Mesenchymal stem cell (in vitro differentiated cells and primary cell): Measurements from ENCODE around the gene KIF20A.
"Not testable (repeated sequence)": the region's sequence is repeated elsewhere in the genome, so short reads cannot be mapped to it uniquely, and the experiment has no call there.

Experiments used
- DNase-seq: peaks from one replicate; pipeline ENCODE4 v3.0.0-alpha.2; 2013
- H2AFZ ChIP-seq: one replicate; pipeline ENCODE4 v1.6.1; 2013; ENCODE audit warnings: low read depth, mild to moderate bottlenecking, control low read depth, inconsistent platforms, low read length, moderate library complexity
- H2AK5ac ChIP-seq: 2 replicates; pipeline ENCODE4 v1.6.1; 2013; ENCODE audit warnings: low read length, moderate library complexity, mild to moderate bottlenecking, inconsistent platforms; ENCODE audit not compliant: severe bottlenecking
- H2BK120ac ChIP-seq: one replicate; pipeline ENCODE4 v1.6.1; 2013; ENCODE audit warnings: low read depth, mild to moderate bottlenecking, inconsistent platforms, low read length, moderate library complexity
- H2BK12ac ChIP-seq, 2 experiments: one replicate each; pipeline ENCODE4 v1.6.1; 2013; ENCODE audit warnings: inconsistent platforms in 2 of 2, low read length in 2 of 2, mild to moderate bottlenecking in 2 of 2, moderate library complexity in 2 of 2, control low read depth in 1 of 2
- H2BK15ac ChIP-seq: one replicate; pipeline ENCODE4 v1.6.1; 2013; ENCODE audit warnings: mild to moderate bottlenecking, low read depth, inconsistent platforms; ENCODE audit not compliant: poor library complexity, severe bottlenecking
- H2BK5ac ChIP-seq: 2 replicates; pipeline ENCODE4 v1.6.1; 2013; ENCODE audit warnings: low read depth, mild to moderate bottlenecking, low read length, control low read depth, inconsistent platforms; ENCODE audit not compliant: poor library complexity, severe bottlenecking
- H3K14ac ChIP-seq, 2 experiments: one replicate each; pipeline ENCODE4 v1.6.1; 2013; ENCODE audit warnings: inconsistent platforms in 2 of 2, low read length in 2 of 2, control low read depth in 1 of 2, mild to moderate bottlenecking in 1 of 2, moderate library complexity in 1 of 2
- H3K18ac ChIP-seq, 2 experiments: one replicate each; pipeline ENCODE4 v1.6.1; 2013; ENCODE audit warnings: inconsistent platforms in 2 of 2, low read length in 2 of 2, control low read depth in 1 of 2, low read depth in 1 of 2, mild to moderate bottlenecking in 1 of 2
- H3K23ac ChIP-seq, 2 experiments: one replicate each; pipeline ENCODE4 v1.6.1; 2013; ENCODE audit warnings: inconsistent platforms in 2 of 2, low read length in 2 of 2, mild to moderate bottlenecking in 2 of 2, moderate library complexity in 2 of 2, control low read depth in 1 of 2
- H3K27ac ChIP-seq: 2 replicates; pipeline ENCODE4 v1.5.1; 2013; ENCODE audit warnings: mild to moderate bottlenecking, moderate library complexity, low read length, control low read depth, inconsistent platforms; ENCODE audit not compliant: poor library complexity, severe bottlenecking
- H3K27me3 ChIP-seq, 2 experiments: 2 replicates each; pipeline versions ENCODE4 v1.6.1 to v1.7.0; 2013; ENCODE audit warnings: low read length in 2 of 2, mild to moderate bottlenecking in 2 of 2, moderate library complexity in 2 of 2, control low read depth in 1 of 2, inconsistent platforms in 1 of 2; ENCODE audit not compliant: control insufficient read depth in 1 of 2, insufficient read depth in 1 of 2
- H3K36me3 ChIP-seq, 2 experiments: 2 replicates each; pipeline versions ENCODE4 v1.6.1 to v1.7.0; 2013; ENCODE audit warnings: low read length in 2 of 2, control low read depth in 1 of 2, inconsistent platforms in 1 of 2, low read depth in 1 of 2, mild to moderate bottlenecking in 1 of 2; ENCODE audit not compliant: insufficient read depth in 2 of 2, control insufficient read depth in 1 of 2
- H3K4ac ChIP-seq, 2 experiments: one replicate each; pipeline ENCODE4 v1.6.1; 2013; ENCODE audit warnings: inconsistent platforms in 2 of 2, low read length in 2 of 2, mild to moderate bottlenecking in 2 of 2, moderate library complexity in 2 of 2, control low read depth in 1 of 2, low read depth in 1 of 2
- H3K4me1 ChIP-seq: 2 replicates; pipeline ENCODE4 v1.6.1; 2013; ENCODE audit warnings: low read depth, low read length, control low read depth; ENCODE audit not compliant: control insufficient read depth, insufficient read depth
- H3K4me2 ChIP-seq: 2 replicates; pipeline ENCODE4 v1.6.1; 2013; ENCODE audit warnings: low read length, mild to moderate bottlenecking, inconsistent platforms; ENCODE audit not compliant: poor library complexity, severe bottlenecking
- H3K4me3 ChIP-seq, 2 experiments: 2 replicates each; pipeline versions ENCODE4 v1.5.1 to v1.7.0; 2013; ENCODE audit warnings: low read length in 2 of 2, mild to moderate bottlenecking in 2 of 2, control low read depth in 1 of 2, low read depth in 1 of 2; ENCODE audit not compliant: insufficient read depth in 1 of 2
- H3K79me1 ChIP-seq: replicated peaks from 2 replicates; pipeline ENCODE4 v1.6.1; 2013; ENCODE audit warnings: mild to moderate bottlenecking, control low read depth, low read length, inconsistent platforms; ENCODE audit not compliant: poor library complexity, severe bottlenecking
- H3K9ac ChIP-seq: 2 replicates; pipeline ENCODE4 v1.7.0; 2013; ENCODE audit warnings: mild to moderate bottlenecking, low read length, moderate library complexity
- H3K9me3 ChIP-seq: 2 replicates; pipeline ENCODE4 v1.7.0; 2013; ENCODE audit warnings: mild to moderate bottlenecking, low read length; ENCODE audit not compliant: control insufficient read depth
- H4K8ac ChIP-seq: one replicate; pipeline ENCODE4 v1.6.1; 2013; ENCODE audit warnings: inconsistent platforms, mild to moderate bottlenecking, low read length, moderate library complexity
- H4K91ac ChIP-seq: one replicate; pipeline ENCODE4 v1.6.1; 2013; ENCODE audit warnings: mild to moderate bottlenecking, low read length, inconsistent platforms
- WGBS: methylation state at CpG from one replicate; pipeline ENCODE4 v1.1.7; 2013; ENCODE audit warnings: mixed read lengths; 5-methylcytosine and 5-hydroxymethylcytosine counted together

KIF20A gene

GRCh38 chr5:138148811-138149210 is 30.1 kb upstream of the KIF20A start:
- Histone ChIP-seq H2BK5ac (no peak overlapping the region), H3K4me1 (no peaks in the 10 kb centered on the region), H2BK120ac (no peak overlapping the region), H3K27me3 (no peaks in the 10 kb centered on the region), H3K79me1 (no peaks in the 10 kb centered on the region), H4K8ac (no peak overlapping the region), H3K18ac (no peak overlapping the region), H3K4me2 (no peak overlapping the region), H2BK15ac (no peak overlapping the region), H3K36me3 (no peaks in the 10 kb centered on the region), H3K14ac (no peak overlapping the region), H3K27ac (no peak overlapping the region), H3K9me3 (no peaks in the 10 kb centered on the region), H4K91ac (no peak overlapping the region), H3K4ac (no peak overlapping the region), H3K9ac (no peak overlapping the region), H2AFZ (no peak overlapping the region), H2BK12ac (no peak overlapping the region), H3K23ac (no peak overlapping the region), H2AK5ac (no peak overlapping the region), H3K4me3 (no peak overlapping the region)
- peak; percentile 44 for DNase-seq
- WGBS: no CpG with 5 or more reads among the region's 1 CpG

GRCh38 chr5:138149530-138149929 is 29.4 kb upstream of the KIF20A start:
- Histone ChIP-seq H3K23ac (no peak overlapping the region), H4K8ac (no peak overlapping the region), H3K14ac (no peak overlapping the region), H2AFZ (no peak overlapping the region), H3K9me3 (no peaks in the 10 kb centered on the region), H2BK120ac (no peak overlapping the region), H4K91ac (no peak overlapping the region), H3K18ac (no peak overlapping the region), H3K4me3 (no peak overlapping the region), H2AK5ac (no peak overlapping the region), H3K36me3 (no peaks in the 10 kb centered on the region), H3K27me3 (no peaks in the 10 kb centered on the region), H3K27ac (no peak overlapping the region), H3K9ac (no peak overlapping the region), H3K4me1 (no peaks in the 10 kb centered on the region), H3K4me2 (no peak overlapping the region), H2BK12ac (no peak overlapping the region), H3K4ac (no peak overlapping the region), H3K79me1 (no peaks in the 10 kb centered on the region), H2BK15ac (no peak overlapping the region), H2BK5ac (no peak overlapping the region)
- WGBS: 42% methylated on average over 3 of the region's 3 CpGs
- peak; percentile 14 for DNase-seq

GRCh38 chr5:138155977-138156376 is 22.9 kb upstream of the KIF20A start:
- not testable (repeated sequence) for H4K91ac ChIP-seq, H2BK5ac ChIP-seq, H2BK15ac ChIP-seq, H3K9me3 ChIP-seq, H3K23ac ChIP-seq, H2BK12ac ChIP-seq, H3K4me2 ChIP-seq, H3K4me1 ChIP-seq, H3K79me1 ChIP-seq, H3K4ac ChIP-seq, H3K27ac ChIP-seq, H2AK5ac ChIP-seq, H3K9ac ChIP-seq, H3K27me3 ChIP-seq, H2BK120ac ChIP-seq, H3K14ac ChIP-seq, H2AFZ ChIP-seq, DNase-seq, H3K18ac ChIP-seq, H4K8ac ChIP-seq, H3K4me3 ChIP-seq
- peaks cover 22 to 49% of the 10 kb centered on the region in 2 experiments for H3K36me3 ChIP-seq
- WGBS: over 99% methylated on average over 9 of the region's 9 CpGs

GRCh38 chr5:138157626-138158025 is 21.3 kb upstream of the KIF20A start:
- Histone ChIP-seq H3K4me1 (no peaks in the 10 kb centered on the region), H2BK12ac (no peak overlapping the region), H3K14ac (no peak overlapping the region), H3K27ac (no peak overlapping the region), H4K8ac (no peak overlapping the region), H3K4ac (no peak overlapping the region), H3K27me3 (no peaks in the 10 kb centered on the region), H3K4me2 (no peak overlapping the region), H3K23ac (no peak overlapping the region), H2AK5ac (no peak overlapping the region), H3K79me1 (peaks cover 13% of the 10 kb centered on the region), H2AFZ (no peak overlapping the region), H3K4me3 (no peak overlapping the region), H3K18ac (no peak overlapping the region), H4K91ac (no peak overlapping the region), H3K36me3 (peaks cover 35 to 65% of the 10 kb centered on the region in 2 experiments), H3K9me3 (no peaks in the 10 kb centered on the region), H2BK120ac (no peak overlapping the region), H2BK5ac (no peak overlapping the region), H3K9ac (no peak overlapping the region), H2BK15ac (no peak overlapping the region)
- DNase-seq: no peak
- 100% methylated on average over 1 of the region's 1 CpG for whole genome bisulfite sequencing
